Measurements from ENCODE around the gene TMEM62.

DNA sequence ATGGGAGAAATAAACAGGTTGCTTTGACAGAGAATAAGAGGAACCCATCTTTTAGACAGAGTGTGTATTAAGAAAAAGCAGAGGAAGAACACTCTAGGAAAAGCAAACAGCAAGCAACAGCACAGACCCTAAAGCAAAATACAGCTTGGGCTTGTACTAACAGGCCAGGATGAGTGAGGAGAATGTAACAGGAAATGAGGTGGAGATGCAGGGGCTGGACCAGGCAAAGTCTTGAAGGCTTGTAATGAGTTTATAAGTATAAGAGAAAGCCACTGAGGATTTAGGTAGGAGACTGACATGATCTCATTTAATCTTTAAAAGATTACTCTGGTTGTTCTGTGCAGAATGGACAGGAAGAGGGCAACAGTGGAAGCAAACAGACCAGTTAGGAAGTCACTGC is 32.4 kb upstream of the TMEM62 start:
- TF ChIP-seq, protein P1, sequence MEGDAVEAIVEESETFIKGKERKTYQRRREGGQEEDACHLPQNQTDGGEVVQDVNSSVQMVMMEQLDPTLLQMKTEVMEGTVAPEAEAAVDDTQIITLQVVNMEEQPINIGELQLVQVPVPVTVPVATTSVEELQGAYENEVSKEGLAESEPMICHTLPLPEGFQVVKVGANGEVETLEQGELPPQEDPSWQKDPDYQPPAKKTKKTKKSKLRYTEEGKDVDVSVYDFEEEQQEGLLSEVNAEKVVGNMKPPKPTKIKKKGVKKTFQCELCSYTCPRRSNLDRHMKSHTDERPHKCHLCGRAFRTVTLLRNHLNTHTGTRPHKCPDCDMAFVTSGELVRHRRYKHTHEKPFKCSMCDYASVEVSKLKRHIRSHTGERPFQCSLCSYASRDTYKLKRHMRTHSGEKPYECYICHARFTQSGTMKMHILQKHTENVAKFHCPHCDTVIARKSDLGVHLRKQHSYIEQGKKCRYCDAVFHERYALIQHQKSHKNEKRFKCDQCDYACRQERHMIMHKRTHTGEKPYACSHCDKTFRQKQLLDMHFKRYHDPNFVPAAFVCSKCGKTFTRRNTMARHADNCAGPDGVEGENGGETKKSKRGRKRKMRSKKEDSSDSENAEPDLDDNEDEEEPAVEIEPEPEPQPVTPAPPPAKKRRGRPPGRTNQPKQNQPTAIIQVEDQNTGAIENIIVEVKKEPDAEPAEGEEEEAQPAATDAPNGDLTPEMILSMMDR (IDR thresholded peaks at IDR 0.05; ENCODE audit: low read depth, low read length, poor library complexity, severe bottlenecking) = no peak
- TF ChIP-seq EZH2phosphoT487 (IDR thresholded peaks at IDR 0.05; ENCODE audit: borderline replicate concordance, low read length) = no peak
